ENCODE data around the gene CAPN12. TPM values are rescaled to one million over a fixed set of nuclear protein-coding genes. Genes with fewer than 3 reads are reported as not detected.

CAPN12 gene
- total and polyA plus RNA-seq, 12 donors, result 0.39 to 23.1 (median 3.7) TPM; not detected in 1

DNA sequence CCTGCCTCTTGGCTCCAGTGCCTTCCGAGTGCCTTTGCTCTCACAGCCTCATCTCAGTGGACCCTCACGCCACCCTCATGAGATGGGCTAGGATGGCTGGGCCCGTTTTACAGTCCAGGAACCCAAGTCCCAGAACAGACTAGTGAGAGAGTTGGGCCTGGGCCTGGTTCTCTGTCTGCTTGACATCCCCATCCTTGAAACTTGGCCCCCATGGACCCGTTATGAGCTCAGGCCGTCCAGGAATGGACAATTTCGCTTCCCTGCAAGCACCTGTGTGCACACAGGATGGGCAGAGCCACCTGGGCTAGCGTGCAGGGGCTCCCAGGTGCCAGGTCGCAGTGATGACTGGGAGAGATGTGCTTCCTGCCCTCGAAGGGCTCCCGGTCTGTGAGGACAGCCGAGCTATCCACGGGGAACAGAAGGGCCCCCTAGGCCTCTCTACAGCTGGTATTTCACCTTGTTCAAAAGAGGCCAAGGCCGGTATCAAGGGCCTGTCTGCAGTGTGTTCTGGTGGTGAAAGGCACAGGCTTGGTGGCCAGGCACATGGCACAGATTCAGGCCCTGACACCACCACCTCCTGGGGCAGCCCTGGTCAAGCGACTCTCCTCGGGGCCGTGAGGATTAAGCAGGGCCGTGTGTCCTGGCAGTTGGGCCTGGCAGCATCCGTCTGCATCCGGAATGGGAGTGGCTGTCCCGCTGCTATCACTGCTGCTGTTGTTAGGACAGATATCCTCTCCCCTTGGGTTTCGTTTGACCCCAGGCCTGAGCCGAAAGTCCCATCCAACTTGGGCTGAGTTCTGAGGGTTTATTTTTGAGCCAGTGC is 38.9 kb downstream of the CAPN12 start:
- H3K9me3 ChIP-seq (replicated peaks in 1 of 3), result no peaks in the 10 kb centered on the region
- intact Hi-C loops (cut with DNase I), result loop anchor here in 1 of 2 donors (10.0 kb wide), 1 partner anchor 51 kb away; no protein-coding TSS in a partner anchor
- H3K27ac ChIP-seq, result peak overlapping the region; percentile 7 to 89 (median 68)
- H3K36me3 ChIP-seq (replicated peaks in 1 of 2), result peaks cover 0 to 98% of the 10 kb centered on the region in 2 donors
- H3K4me1 ChIP-seq (replicated peaks in 1 of 2), result peaks cover 41 to 78% of the 10 kb centered on the region in 2 donors
- no peak overlapping the region for H3K4me3 ChIP-seq
- WGBS, 4 donors, result 58 to 67% (median 63%) methylated on average over 6 to 22 of the region's 22 CpGs
- no peak for DNase-seq
- TF ChIP-seq POLR2A (IDR thresholded peaks at IDR 0.05), result no peak
- TF ChIP-seq, protein P1, sequence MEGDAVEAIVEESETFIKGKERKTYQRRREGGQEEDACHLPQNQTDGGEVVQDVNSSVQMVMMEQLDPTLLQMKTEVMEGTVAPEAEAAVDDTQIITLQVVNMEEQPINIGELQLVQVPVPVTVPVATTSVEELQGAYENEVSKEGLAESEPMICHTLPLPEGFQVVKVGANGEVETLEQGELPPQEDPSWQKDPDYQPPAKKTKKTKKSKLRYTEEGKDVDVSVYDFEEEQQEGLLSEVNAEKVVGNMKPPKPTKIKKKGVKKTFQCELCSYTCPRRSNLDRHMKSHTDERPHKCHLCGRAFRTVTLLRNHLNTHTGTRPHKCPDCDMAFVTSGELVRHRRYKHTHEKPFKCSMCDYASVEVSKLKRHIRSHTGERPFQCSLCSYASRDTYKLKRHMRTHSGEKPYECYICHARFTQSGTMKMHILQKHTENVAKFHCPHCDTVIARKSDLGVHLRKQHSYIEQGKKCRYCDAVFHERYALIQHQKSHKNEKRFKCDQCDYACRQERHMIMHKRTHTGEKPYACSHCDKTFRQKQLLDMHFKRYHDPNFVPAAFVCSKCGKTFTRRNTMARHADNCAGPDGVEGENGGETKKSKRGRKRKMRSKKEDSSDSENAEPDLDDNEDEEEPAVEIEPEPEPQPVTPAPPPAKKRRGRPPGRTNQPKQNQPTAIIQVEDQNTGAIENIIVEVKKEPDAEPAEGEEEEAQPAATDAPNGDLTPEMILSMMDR (IDR thresholded peaks at IDR 0.05), result no peak
- H3K27me3 ChIP-seq, result no peaks in the 10 kb centered on the region

DNA sequence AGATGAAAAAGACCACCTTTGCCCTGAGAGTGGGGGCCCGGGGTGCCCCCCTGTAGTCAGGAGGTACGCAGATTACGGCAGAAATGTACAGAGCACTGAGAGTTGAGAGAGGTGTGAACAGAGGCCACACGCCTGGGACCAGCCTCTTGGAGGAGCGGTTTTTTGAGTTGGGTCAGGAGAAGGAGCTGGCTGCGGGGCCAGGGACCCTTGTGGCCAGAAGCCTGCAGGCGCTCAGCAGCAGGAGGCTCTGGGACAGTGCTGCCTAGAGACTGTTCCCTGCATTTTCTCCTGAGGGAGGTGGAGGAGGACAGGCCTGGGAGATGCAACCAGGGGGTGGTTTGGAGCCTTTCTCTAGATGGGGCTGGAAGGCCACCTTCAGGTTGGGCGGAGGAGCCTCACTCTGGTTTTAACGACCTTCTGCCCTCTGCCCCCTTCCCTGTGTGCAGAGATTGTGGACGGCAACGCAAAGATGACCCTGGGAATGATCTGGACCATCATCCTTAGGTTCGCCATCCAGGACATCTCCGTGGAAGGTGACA is 39.7 kb downstream of the CAPN12 start:
- WGBS, 4 donors, result 85 to 94% (median 89%) methylated on average over 11 to 13 of the region's 13 CpGs
- TF ChIP-seq, protein P1 (IDR thresholded peaks at IDR 0.05), result no peak
- no peak for TF ChIP-seq POLR2A (IDR thresholded peaks at IDR 0.05)
- no peak for DNase-seq
- peaks cover 0 to 89% of the 10 kb centered on the region in 2 donors for H3K36me3 ChIP-seq (replicated peaks in 1 of 2)
- peaks cover 40 to 78% of the 10 kb centered on the region in 2 donors for H3K4me1 ChIP-seq (replicated peaks in 1 of 2)
- H3K9me3 ChIP-seq (replicated peaks in 1 of 3), result no peaks in the 10 kb centered on the region
- H3K27ac ChIP-seq, result peak overlapping the region in 1 of 5 donors; percentile 68
- H3K4me3 ChIP-seq, result no peak overlapping the region
- intact Hi-C loops (cut with DNase I), result loop anchor here (5.0 to 10.0 kb wide), 2 partner anchors 50 to 52 kb away; no protein-coding TSS in a partner anchor
- no peaks in the 10 kb centered on the region for H3K27me3 ChIP-seq

DNA sequence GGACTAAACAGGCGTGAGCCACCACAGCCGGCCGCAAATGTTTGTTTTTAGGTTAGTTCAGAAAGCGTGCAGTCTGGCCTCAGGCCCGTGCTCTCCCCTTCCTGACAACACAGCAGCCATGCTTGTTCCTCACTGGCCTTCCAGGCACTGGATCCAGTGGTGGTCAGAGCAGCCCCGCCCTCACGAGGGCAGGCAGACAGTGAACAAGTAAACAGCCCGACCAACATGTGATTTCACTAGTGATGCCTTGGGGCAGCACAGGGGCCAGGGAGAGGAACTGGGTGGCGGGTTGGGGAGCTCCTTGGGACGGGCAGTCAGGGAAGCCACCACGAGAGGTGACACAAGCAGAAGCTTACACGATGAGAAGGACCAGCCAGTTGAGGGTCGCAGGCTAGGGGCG is 40.8 kb downstream of the CAPN12 start:
- Histone ChIP-seq H3K27ac (peak overlapping the region in 1 of 5 donors; percentile 68), H3K4me3 (no peak overlapping the region), H3K36me3 (replicated peaks in 1 of 2) (peaks cover 0 to 79% of the 10 kb centered on the region in 2 donors), H3K4me1 (replicated peaks in 1 of 2) (peaks cover 32 to 78% of the 10 kb centered on the region in 2 donors), H3K27me3 (no peaks in the 10 kb centered on the region), H3K9me3 (replicated peaks in 1 of 3) (no peaks in the 10 kb centered on the region)
- WGBS, 4 donors, result 89 to 94% (median 92%) methylated on average over 9 to 14 of the region's 14 CpGs
- DNase-seq, result no peak
- intact Hi-C loops (cut with DNase I), result loop anchor here (5.0 to 10.0 kb wide), 2 partner anchors 49 to 51 kb away; no protein-coding TSS in a partner anchor
- TF ChIP-seq, protein P1 (IDR thresholded peaks at IDR 0.05), result no peak
- no peak for TF ChIP-seq POLR2A (IDR thresholded peaks at IDR 0.05)

DNA sequence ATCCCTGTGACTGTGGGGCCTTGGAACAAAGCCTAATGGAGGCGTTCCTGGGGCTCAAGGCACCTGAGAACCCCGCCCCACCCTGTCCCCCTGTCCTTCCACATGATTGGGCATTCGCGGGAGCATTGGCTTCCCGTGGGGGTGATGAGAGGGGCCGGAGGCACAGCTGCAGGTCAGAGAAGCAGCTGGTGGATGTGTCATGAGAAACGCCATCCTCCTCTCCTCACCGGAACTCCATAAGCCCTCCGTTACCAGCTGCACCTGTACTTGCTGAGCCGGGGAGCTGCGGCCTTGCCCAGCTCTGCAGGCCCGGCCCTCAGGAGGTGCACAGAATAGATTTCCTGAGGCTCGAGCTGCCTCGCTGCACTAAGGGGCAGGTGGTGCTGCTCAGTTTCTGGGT is 42.0 kb downstream of the CAPN12 start:
- TF ChIP-seq, protein P1 (IDR thresholded peaks at IDR 0.05), result no peak
- TF ChIP-seq POLR2A (IDR thresholded peaks at IDR 0.05), result no peak
- H3K27ac ChIP-seq, result peak overlapping the region; percentile 39 to 93 (median 76)
- H3K4me1 ChIP-seq (replicated peaks in 1 of 2), result peaks cover 25 to 78% of the 10 kb centered on the region in 2 donors
- WGBS, 4 donors, result 44 to 72% (median 64%) methylated on average over 2 to 14 of the region's 14 CpGs
- intact Hi-C loops (cut with DNase I), result loop anchor here (5.0 to 10.0 kb wide), 2 partner anchors 47 to 50 kb away; no protein-coding TSS in a partner anchor
- peaks cover 0 to 66% of the 10 kb centered on the region in 2 donors for H3K36me3 ChIP-seq (replicated peaks in 1 of 2)
- no peaks in the 10 kb centered on the region for H3K9me3 ChIP-seq (replicated peaks in 1 of 3)
- H3K27me3 ChIP-seq, result no peaks in the 10 kb centered on the region
- no peak for DNase-seq
- H3K4me3 ChIP-seq, result no peak overlapping the region
